Activated naive CD4-positive, alpha-beta T cell treated with Interleukin-2 at 50 U/mL for 16 hours (primary cell): ENCODE data around the gene SLC26A2.
"Not testable (repeated sequence)": the region's sequence is repeated elsewhere in the genome, so short reads cannot be mapped to it uniquely, and the experiment has no call there.

ENCODE experiments used
- DNase-seq: peaks from one replicate; pipeline ENCODE4 v3.0.0-alpha.2; 2020

SLC26A2 gene

GRCh38 chr5:150007050-150007449, 46.5 kb downstream of the SLC26A2 start:
- no peak for DNase-seq

DNA sequence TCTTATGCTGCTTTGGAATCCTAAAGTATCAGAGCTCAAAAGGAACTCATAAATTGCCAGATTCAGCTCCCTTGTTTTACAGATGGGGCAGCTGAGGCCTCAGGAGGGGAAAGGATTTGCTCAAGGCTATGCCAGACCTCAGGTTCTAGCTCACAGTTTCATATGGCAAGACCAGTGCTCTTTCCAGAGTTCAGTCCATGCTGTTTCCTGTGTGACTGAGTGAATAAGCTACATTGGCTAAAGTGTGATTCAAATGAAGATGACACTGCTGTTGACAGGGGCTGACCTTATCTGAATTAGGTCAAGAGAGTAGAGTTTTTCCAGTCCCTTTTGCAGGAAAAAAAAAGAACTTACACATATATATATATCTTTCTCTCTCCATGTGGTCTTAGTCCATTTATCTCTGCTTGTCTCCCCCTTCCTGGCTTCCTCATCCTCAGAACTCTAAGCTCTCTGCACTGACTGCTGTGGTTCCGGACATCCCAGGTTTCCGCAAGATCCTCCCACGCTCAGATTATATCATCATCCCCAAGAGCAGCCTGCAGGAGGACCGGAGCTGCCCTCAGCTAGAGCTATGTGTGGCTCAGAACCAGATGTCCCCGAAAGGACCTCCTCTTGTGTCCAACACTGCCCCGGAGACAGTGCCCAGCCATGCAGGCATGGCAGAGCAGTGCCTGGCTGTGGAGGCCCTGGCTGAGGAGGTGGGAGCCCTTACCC, 49.3 kb downstream of the SLC26A2 start:
- DNase-seq = no peak

DNA sequence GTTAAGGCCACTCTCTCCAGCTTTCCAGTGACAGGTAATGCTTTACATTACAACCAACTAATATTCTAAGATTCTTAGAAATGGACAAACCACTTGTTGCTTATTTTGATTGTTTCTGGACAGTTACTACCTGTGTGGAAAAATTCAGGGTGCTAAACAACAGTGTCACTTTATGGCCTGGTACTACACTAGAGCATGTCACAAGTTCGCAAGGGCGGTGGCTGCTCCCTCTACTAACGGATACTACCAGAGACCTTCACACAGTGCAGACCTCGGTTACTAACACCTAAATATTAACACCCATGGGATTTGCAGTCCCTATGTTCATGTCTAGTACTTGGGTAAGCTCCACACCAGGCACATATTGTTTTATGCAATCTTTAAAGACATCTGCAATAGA, 53.4 kb downstream of the SLC26A2 start:
- DNase-seq = no peak

- no peak for DNase-seq
Observed at GRCh38 chr5:150014456-150014855, 53.9 kb downstream of the SLC26A2 start.

- no peak for DNase-seq
Observed at GRCh38 chr5:150015415-150015814, 54.9 kb downstream of the SLC26A2 start.

DNA sequence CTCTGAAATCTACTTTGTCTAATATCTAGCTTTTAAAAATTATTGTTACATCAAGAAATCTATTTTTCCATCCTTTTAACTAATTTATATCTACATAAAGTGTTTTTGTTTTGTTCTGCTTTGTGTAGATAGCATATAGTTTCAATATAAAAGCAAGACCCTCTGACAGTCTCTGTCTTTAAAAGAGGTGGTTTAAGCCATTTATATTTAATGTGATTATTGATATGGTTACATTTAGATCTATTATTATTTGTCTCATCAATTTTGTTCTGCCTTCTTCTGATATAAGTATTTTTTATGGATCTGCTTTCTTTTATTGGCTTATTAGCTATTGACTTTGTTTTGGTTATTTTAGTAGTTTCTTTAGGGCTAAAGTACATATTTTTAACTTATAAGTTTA, 56.0 kb downstream of the SLC26A2 start:
- no peak for DNase-seq

DNA sequence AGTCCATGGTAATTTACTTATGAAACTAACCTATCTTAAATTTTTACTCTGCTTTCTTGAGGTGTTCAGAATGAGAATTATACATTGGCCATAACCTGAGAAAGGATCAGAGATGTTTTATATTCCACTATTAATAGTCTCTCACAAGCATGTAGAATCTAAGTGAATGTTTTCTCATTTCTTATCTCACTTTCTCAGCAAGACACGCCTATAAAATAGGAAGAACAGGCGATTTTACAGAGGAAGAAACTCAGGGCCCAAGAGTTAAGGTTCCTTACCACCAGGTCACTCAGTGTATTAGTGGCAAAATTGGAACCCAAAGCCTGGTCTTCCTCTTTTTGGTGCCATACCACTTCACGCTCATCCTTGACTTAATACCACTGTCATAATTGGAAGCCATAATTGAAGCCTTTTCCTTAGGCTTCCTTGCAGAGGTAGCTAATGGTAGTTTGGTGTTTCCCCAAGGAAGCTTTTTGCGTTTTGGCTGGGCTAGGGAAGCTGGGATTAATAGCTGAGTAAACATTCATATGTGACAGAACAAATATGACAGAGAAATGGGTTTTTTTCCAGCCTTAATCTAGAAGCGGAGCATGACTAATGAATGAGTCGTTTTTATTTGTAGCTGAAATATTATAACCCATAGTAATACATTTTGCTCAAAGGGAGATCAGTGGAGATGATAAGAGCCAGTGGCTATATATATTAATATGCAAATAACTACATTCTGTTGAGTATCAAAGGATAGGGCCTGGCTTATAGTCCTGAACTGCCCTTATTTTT, 56.9 kb downstream of the SLC26A2 start:
- DNase-seq = no peak

DNA sequence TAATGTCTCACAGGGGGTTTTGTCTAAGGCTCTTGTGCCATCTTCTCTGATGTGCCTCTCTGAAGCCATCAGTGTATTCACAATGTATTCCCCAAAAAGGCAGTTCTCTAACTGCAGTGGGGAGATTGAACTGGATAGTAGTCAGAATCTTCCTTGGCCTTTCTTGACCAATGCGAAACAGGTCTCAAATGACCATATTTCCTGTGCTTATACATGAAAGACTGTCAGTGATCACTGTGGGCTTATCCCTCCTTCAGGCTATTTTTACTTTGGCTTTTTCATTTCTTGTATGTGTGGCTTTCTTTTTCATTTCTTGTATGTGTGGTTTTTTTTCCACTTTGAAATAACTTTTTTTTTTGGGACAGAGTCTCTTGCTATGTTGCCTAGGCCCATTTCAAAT, 59.7 kb downstream of the SLC26A2 start:
- no peak for DNase-seq

- DNase-seq = no peak
Observed at GRCh38 chr5:150021491-150022157, 61.1 kb downstream of the SLC26A2 start.

DNA sequence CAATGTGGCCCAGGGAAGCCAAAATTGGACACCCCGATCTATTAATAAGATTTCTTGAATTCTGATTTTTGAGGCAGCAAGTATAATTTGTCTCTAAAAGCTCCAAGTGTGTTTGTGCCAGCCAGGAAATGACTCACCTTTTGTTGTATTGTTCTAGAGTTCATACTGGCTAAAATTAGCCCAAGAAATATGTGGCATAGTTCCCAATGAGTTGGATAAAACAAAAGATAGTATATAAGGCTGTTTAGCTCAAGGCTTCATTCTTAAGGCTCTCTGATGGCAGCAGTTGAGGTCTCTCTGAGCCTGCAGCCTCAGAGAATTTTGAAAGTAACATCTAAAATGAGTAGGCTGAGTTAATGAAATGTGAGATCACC, 61.6 kb downstream of the SLC26A2 start:
- no peak for DNase-seq

GRCh38 chr5:150022681-150023080, 62.1 kb downstream of the SLC26A2 start:
- no peak for DNase-seq

DNA sequence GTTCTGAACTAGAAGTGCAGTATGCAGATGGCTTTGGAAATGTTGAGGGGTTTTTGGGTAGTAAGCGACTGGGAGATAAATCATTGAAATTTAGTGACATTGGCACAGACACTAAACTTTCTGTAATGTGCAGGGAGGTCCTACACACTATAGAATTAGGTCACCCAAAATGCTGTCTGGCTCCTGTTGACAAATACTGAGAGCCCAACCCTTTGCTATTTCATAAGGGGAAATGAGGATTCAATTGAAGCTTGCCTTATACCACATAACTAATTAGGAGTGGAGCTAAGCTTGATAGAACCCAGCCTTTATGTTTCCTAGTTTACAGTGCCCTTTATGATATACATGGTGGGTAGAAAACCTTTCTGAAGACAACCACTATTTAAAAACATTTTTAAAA, 62.6 kb downstream of the SLC26A2 start:
- DNase-seq = no peak

GRCh38 chr5:150024346-150024984, 63.9 kb downstream of the SLC26A2 start:
- DNase-seq = no peak

- DNase-seq = no peak
Observed at GRCh38 chr5:150026682-150027172, 66.2 kb downstream of the SLC26A2 start.

GRCh38 chr5:150028047-150028446, 67.5 kb downstream of the SLC26A2 start:
- not testable (repeated sequence) for DNase-seq

- no peak for DNase-seq
Observed at GRCh38 chr5:150033334-150033733, 72.8 kb downstream of the SLC26A2 start.

DNA sequence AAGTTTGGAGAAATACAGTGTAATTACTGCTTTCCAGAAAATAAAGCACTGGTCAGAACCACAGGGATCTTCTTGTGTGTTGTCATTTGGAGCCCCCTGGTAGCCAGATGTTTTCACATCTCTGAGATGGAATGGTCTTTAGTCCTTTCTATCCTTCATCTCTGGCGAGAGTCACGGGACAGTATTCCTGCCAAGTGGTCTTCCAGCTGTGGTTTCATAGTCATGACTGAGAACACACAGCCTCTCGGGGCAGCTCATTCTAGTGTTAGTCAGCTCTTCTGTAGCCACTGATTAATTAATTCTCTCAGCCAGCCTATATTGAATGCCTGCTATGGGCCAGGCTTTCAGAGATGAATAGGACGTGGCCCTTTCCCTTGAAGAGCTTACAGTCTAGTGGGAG, 74.1 kb downstream of the SLC26A2 start:
- no peak for DNase-seq

DNA sequence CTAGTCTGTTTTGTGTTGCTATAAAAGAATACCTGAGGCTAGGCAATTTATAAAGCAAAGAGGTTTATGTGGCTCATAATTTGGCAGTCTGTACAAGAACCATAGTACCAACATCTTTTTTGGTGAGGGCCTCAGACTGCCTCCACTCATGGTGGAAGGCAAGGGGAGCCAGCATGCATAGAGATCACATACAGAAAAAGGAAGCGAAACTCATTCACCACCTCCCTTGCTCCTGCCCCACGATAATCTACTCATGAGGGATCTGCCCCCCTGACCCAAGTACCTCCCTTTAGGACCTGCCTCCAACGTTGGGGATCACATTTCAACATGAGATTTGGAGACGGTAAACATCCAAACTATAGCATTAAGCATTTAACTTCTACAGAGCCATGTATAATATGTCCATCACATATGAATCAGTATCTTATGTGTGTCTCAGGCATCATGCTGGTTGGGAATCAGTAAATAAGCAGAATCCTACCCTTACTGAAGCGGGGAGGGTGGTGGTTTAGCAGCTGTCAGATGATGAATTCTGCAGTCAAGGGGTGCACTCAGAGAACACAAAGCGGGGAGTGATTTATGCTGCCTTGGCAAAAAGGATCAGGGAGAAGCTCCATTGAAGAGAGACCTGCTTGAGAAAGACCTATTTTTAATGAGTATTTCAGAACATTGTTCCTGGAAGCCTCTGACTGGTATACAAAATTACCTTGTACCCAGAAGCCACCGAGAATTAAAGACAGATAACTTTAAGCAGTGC, 74.8 kb downstream of the SLC26A2 start:
- DNase-seq = no peak

DNA sequence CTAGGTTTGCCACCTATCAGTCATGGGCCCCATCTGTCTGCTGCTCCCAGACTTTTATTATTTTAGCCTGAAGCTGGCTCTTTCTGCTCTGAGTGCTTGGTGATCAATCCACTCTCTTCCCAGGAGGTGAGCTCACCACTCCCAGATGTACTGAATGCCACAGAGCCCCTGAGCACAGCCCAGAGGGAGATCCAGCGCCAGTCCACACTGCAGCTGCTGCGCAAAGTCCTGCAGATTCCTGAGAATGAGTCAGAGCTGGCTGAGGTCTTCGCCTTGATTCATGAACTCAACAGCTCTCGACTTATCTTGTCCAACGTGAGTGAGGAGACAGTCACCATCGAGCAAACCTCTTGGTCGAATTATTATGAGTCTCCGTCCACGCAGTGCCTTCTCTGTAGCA, 76.0 kb downstream of the SLC26A2 start:
- DNase-seq = no peak
